NT2/D1 (cell line): ENCODE results near the gene NDC1.

Source experiments
- YY1 ChIP-seq: IDR thresholded peaks from 2 replicates; pipeline ENCODE4 v1.6.1; 2011; ENCODE audit not compliant: insufficient read length, insufficient read depth
- ZNF274 ChIP-seq: IDR thresholded peaks from 2 replicates; pipeline ENCODE4 v1.6.1; 2011; ENCODE audit warnings: mild to moderate bottlenecking, low read depth, low read length

- TF ChIP-seq ZNF274 (no peak), YY1 (no peak)
Measured at GRCh38 chr1:53821380-53821779, 16.7 kb downstream of the NDC1 start.
